Measurements from ENCODE around the gene RAET1G.
"Not testable (repeated sequence)": the region's sequence is repeated elsewhere in the genome, so short reads cannot be mapped to it uniquely, and the experiment has no call there.

Gene RAET1G

DNA sequence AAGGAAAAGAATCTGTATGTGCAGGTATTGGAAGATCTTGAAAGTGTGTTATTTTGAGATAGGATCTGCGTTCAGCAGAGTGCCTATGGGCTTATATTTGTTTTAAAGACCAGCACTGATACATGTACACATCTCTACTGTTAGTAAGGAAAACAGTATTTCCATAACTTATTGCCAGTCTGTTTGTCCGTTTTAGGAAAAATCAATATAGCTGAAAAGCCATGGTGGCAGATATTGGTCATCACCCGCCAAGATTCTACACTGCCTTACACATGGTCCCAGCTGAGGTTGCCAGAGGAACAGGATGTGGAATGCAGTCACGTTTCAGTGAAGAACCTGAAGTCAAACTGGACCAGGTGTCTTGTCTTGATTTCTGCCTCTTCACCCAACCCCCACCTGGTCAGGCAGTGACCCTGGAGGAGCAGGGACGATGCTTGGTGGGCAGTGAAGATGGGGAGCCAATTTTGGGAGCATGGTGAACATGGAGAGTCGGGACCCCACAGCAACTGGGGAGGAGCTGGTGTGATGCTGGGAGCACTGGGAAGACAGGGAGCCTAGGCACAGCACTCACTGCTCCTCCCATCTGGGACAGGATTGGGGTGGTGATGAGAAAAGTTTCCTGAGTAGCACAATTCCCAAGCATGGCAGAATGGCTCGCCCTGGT is 32.9 kb upstream of the RAET1G start:
- DNase-seq (ENCODE audit: low read depth, low spot score); in situ Hi-C loops (cut with HindIII; ENCODE audit: low sequenced_read_pairs); H3K4me3 ChIP-seq (ENCODE audit: low read depth, low read length): not testable (repeated sequence)

DNA sequence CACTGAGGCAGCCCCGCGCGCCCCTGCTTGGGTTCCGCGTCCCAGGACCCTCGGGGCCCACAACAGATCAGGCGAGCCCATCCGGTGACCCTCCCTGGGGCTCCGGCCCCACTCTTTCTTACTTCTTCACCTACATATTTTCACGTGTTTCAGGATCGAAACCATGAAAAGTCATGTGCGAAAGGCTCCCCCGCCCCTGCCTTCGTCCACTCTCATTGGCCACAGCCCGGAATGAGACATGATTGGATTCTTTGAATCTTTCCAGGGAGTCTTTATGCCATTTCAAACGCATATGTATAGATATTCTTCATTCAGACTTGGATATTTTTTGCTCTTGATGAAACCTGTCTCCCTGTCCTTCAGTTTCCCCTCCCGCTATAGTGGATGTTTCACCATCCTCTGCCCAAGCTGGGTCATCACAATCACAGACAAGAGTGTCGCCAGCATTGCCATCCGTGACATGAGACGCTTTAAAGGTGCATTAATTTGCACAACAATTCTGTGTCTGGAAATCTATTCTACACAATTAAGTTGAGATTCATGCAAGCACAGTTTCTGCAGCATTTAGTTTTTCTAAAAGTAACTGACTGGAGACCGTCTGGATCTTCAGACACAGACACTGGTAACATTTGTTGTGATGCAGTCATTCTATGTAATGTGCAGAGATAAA is 32.2 kb upstream of the RAET1G start:
- in situ Hi-C loops (cut with HindIII; ENCODE audit: low sequenced_read_pairs): not testable (repeated sequence)

DNA sequence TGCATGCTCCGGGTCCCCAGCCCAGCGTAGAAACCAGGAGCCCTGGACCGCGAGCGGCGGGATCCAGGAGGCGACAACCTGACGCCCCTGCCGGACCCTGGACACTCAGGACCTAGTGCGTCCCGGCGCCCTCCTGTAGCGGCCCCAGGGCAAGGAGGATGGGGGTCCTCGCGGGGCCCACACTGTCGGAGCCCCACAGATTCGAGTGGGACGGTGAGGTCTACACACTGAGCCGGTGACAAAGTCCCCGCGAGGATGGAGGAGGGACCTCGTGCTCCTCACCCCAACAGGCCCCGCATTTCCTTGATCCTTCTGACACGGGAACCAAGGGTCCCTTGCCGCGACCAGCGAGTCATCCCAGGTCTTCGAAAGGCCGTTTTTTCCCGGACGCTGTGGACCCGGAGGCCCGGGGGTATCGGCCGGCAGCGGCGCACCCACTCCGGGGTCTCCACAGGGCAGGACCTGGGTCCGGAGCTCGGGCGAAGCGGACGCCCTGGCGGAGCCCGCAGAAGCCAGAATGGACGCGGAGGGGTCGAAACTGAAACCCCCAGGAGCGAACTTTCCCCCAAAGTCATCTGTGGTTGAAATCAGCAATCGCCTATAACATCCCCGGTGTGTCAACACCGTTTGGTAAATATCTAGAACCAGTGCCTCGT is 31.5 kb upstream of the RAET1G start:
- DNase-seq (ENCODE audit: low read depth, low spot score); in situ Hi-C loops (cut with HindIII; ENCODE audit: low sequenced_read_pairs); H3K4me3 ChIP-seq (ENCODE audit: low read depth, low read length): not testable (repeated sequence)

More for the DNA sequence above, 32.2 kb upstream of the RAET1G start:
- DNase-seq (ENCODE audit: low read depth, low spot score); H3K4me3 ChIP-seq (ENCODE audit: low read depth, low read length): not testable (repeated sequence)

DNA sequence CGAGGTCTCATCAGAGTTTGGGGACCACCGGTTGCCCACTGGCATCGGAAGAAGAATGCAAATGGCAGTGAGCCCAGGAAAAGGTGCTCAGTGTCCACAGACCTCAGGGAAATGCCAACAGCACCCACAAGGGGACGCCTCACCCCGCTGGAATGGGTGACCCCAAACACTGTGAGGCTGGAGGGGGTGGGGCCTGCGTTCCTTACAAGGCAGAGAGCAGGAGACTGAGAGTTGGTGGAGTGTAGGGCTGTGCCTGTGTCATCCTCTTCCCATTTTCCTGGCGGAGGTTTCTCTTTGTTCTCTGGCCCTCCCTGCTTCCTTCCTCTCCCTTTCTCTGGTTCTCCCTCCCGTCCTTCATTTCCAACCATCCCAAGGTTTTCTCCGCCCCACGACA is 31.0 kb upstream of the RAET1G start:
- DNase-seq (ENCODE audit: low read depth, low spot score); H3K4me3 ChIP-seq (ENCODE audit: low read depth, low read length); in situ Hi-C loops (cut with HindIII; ENCODE audit: low sequenced_read_pairs): not testable (repeated sequence)

GRCh38 chr6:149953390-149953789 is 30.5 kb upstream of the RAET1G start:
- DNase-seq (ENCODE audit: low read depth, low spot score); H3K4me3 ChIP-seq (ENCODE audit: low read depth, low read length): not testable (repeated sequence)

GRCh38 chr6:149951626-149952025 is 28.7 kb upstream of the RAET1G start:
- DNase-seq (ENCODE audit: low read depth, low spot score): no peak
- no peak overlapping the region for H3K4me3 ChIP-seq (ENCODE audit: low read depth, low read length)
- TF ChIP-seq, protein P1, sequence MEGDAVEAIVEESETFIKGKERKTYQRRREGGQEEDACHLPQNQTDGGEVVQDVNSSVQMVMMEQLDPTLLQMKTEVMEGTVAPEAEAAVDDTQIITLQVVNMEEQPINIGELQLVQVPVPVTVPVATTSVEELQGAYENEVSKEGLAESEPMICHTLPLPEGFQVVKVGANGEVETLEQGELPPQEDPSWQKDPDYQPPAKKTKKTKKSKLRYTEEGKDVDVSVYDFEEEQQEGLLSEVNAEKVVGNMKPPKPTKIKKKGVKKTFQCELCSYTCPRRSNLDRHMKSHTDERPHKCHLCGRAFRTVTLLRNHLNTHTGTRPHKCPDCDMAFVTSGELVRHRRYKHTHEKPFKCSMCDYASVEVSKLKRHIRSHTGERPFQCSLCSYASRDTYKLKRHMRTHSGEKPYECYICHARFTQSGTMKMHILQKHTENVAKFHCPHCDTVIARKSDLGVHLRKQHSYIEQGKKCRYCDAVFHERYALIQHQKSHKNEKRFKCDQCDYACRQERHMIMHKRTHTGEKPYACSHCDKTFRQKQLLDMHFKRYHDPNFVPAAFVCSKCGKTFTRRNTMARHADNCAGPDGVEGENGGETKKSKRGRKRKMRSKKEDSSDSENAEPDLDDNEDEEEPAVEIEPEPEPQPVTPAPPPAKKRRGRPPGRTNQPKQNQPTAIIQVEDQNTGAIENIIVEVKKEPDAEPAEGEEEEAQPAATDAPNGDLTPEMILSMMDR (IDR thresholded peaks at IDR 0.05; ENCODE audit: low read depth, low read length): no peak
- in situ Hi-C loops (cut with HindIII; ENCODE audit: low sequenced_read_pairs): no loop called here

More at GRCh38 chr6:149953390-149953789, 30.5 kb upstream of the RAET1G start:
- in situ Hi-C loops (cut with HindIII; ENCODE audit: low sequenced_read_pairs): not testable (repeated sequence)

DNA sequence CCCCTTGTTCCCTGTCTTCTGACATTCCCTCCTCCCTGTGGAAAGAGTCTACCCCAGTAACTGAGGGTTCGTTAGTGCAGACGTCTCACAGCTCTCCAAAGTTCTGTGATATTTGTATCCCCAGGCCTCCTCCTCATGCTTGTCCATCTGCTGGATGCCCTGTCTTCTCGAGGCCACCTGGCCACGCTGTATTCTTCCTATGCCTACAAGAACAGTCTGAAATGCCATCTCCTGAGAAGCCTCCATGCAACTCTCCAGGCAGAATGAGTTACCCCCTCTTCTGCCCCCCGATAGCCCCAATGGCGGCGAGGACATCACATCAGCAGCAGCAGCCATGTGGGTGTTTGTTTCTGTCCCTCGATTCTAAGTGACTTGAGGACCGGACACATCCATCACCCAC is 28.2 kb upstream of the RAET1G start:
- DNase-seq (ENCODE audit: low read depth, low spot score): no peak
- in situ Hi-C loops (cut with HindIII; ENCODE audit: low sequenced_read_pairs): no loop called here
- TF ChIP-seq, protein P1 (IDR thresholded peaks at IDR 0.05; ENCODE audit: low read depth, low read length): no peak
- H3K4me3 ChIP-seq (ENCODE audit: low read depth, low read length): no peak overlapping the region

DNA sequence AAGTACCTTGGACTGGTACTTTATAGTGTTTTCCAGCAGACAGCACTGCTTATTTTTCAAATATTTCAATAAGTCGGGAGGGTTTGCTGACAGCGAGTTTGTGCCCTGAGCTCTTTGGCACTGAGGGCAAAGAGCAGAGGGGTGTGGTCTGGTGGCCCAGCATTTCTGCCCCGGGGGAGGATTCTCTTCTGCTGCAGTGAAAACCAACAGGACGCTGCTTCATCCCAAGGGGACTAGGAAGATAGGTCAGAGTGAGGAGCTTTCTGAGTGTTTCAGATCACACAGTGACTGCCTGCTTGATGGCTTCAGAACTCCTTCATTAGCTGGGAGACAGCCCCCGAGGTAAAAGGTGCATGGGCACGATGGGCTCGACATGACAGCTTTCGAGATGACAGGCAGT is 27.5 kb upstream of the RAET1G start:
- no peak overlapping the region for H3K4me3 ChIP-seq (ENCODE audit: low read depth, low read length)
- in situ Hi-C loops (cut with HindIII; ENCODE audit: low sequenced_read_pairs): no loop called here
- DNase-seq (ENCODE audit: low read depth, low spot score): no peak
- TF ChIP-seq, protein P1 (IDR thresholded peaks at IDR 0.05; ENCODE audit: low read depth, low read length): no peak

GRCh38 chr6:149948616-149949015 is 25.7 kb upstream of the RAET1G start:
- no peak for DNase-seq (ENCODE audit: low read depth, low spot score)
- TF ChIP-seq, protein P1 (IDR thresholded peaks at IDR 0.05; ENCODE audit: low read depth, low read length): no peak
- no peak overlapping the region for H3K4me3 ChIP-seq (ENCODE audit: low read depth, low read length)
- in situ Hi-C loops (cut with HindIII; ENCODE audit: low sequenced_read_pairs): no loop called here

Data from astrocyte of the spinal cord (primary cell).